HepG2 (cell line): Measurements from ENCODE around the gene SCYGR6. TPM values are rescaled to one million over a fixed set of nuclear protein-coding genes. Genes with fewer than 3 reads are reported as not detected.

Experiments
- AKAP8 ChIP-seq: sonication (generic); formaldehyde crosslinking; IDR thresholded peaks from 2 replicates; pipeline ENCODE4 v1.5.1; 2020; ENCODE audit warnings: mild to moderate bottlenecking, missing genetic modification reagents
- ARID4A ChIP-seq: sonication (generic); formaldehyde crosslinking; IDR thresholded peaks from 2 replicates; pipeline ENCODE4 v1.5.0; 2020; ENCODE audit warnings: mild to moderate bottlenecking, missing genetic modification reagents, borderline replicate concordance
- ARNT ChIP-seq: fragments of 450-650 bp; IDR thresholded peaks from 2 replicates; pipeline ENCODE4 v1.6.1; 2017
- DZIP1 ChIP-seq: sonication (generic); formaldehyde crosslinking; IDR thresholded peaks from 2 replicates; pipeline ENCODE4 v1.5.0; 2020; ENCODE audit warnings: mild to moderate bottlenecking, missing genetic modification reagents
- FOXC1 ChIP-seq: sonication (generic); formaldehyde crosslinking; IDR thresholded peaks from 2 replicates; pipeline ENCODE4 v1.8.0; 2022; ENCODE audit warnings: mild to moderate bottlenecking, missing genetic modification reagents, borderline replicate concordance
- FOXO1 ChIP-seq: sonication (generic); formaldehyde crosslinking; IDR thresholded peaks from 2 replicates; pipeline ENCODE4 v1.4.0; 2020; ENCODE audit warnings: missing genetic modification reagents
- KAT8 ChIP-seq: IDR thresholded peaks from 2 replicates; pipeline ENCODE4 v1.6.1; 2016; ENCODE audit warnings: missing genetic modification reagents, missing compliant biosample characterization
- MTA1 ChIP-seq: sonication (generic); formaldehyde crosslinking; IDR thresholded peaks from 2 replicates; pipeline ENCODE4 v1.4.0; 2020; ENCODE audit warnings: missing genetic modification reagents, mild to moderate bottlenecking, borderline replicate concordance
- NR1H2 ChIP-seq: sonication (generic); formaldehyde crosslinking; IDR thresholded peaks from 2 replicates; pipeline ENCODE4 v1.8.1; 2022; ENCODE audit warnings: low read depth, missing genetic modification reagents, borderline replicate concordance
- RAD51 ChIP-seq: fragments of 450-650 bp; IDR thresholded peaks from 2 replicates; pipeline ENCODE4 v1.6.1; 2016; ENCODE audit warnings: borderline replicate concordance
- RELA ChIP-seq: sonication (generic); formaldehyde crosslinking; IDR thresholded peaks from 2 replicates; pipeline ENCODE4 v1.4.0; 2020; ENCODE audit warnings: missing genetic modification reagents
- ZBTB14 ChIP-seq: sonication (generic); formaldehyde crosslinking; IDR thresholded peaks from 2 replicates; pipeline ENCODE4 v1.4.0; 2020; ENCODE audit warnings: missing genetic modification reagents
- ZFP91 ChIP-seq: sonication (generic); formaldehyde crosslinking; IDR thresholded peaks from 2 replicates; pipeline ENCODE4 v1.9.0; 2022; ENCODE audit warnings: missing genetic modification reagents, mild to moderate bottlenecking, borderline replicate concordance
- ZNF3 ChIP-seq: IDR thresholded peaks from 2 replicates; pipeline ENCODE4 v1.7.0; 2017; ENCODE audit warnings: inconsistent platforms
- ZNF30 ChIP-seq: sonication (generic); formaldehyde crosslinking; IDR thresholded peaks from 2 replicates; pipeline ENCODE4 v1.5.0; 2020; ENCODE audit warnings: mild to moderate bottlenecking, missing genetic modification reagents
- ZNF335 ChIP-seq: sonication (generic); formaldehyde crosslinking; IDR thresholded peaks from 2 replicates; pipeline ENCODE4 v1.4.0; 2020; ENCODE audit warnings: missing genetic modification reagents
- ZNF564 ChIP-seq: sonication (generic); formaldehyde crosslinking; IDR thresholded peaks from 2 replicates; pipeline ENCODE4 v1.8.1; 2023; ENCODE audit warnings: mild to moderate bottlenecking, missing genetic modification reagents
- ZNF816 ChIP-seq: sonication (generic); formaldehyde crosslinking; IDR thresholded peaks from 2 replicates; pipeline ENCODE4 v1.8.0; 2022; ENCODE audit warnings: missing genetic modification reagents, mild to moderate bottlenecking, borderline replicate concordance
- polyA plus RNA-seq, 8 experiments: library from polyadenylated mRNA; depleted of rRNA in 3 of 8; stranded (reverse) in 7 of 8; unstranded in 1 of 8; fragments of >200 nt; fragmentation: Illumina TruSeq in 4 of 8; extraction: Trizol in 4 of 8; gene quantifications; 2 replicates each; pipeline versions ENCODE4 v1.2.1 to v1.2.3, GENCODE V29; 2011 to 2016; ENCODE audit warnings: low read depth in 4 of 8, missing spikeins in 1 of 8, mixed read lengths in 1 of 8; ENCODE audit not compliant: insufficient read depth in 1 of 8
- total RNA-seq, 5 experiments: library from RNA; depleted of rRNA; stranded (reverse); fragments of >200 nt; fragmentation: Illumina TruSeq; extraction: Trizol; gene quantifications; 2 replicates each; pipeline ENCODE4 v1.2.3, GENCODE V29; 2016; ENCODE audit warnings: low read depth in 1 of 5
- TF ChIP-seq, protein P1 (sequence below): IDR thresholded peaks from 2 replicates; pipeline ENCODE4 v1.6.1; 2016; ENCODE audit warnings: low read depth

SCYGR6 gene
- total and polyA plus RNA-seq, 2 of the 13 experiments (the other 11 are each of a cell fraction or from before 2014, with no cell fraction given) = not detected

- no peak for TF ChIP-seq DZIP1 (CRISPR knock-in tag)
- TF ChIP-seq ARID4A = no peak; the same call in 1 of the 2 replicates
- TF ChIP-seq MTA1 (CRISPR knock-in tag) = no peak
- TF ChIP-seq ZNF816 (CRISPR knock-in tag) = 0 out of 2 replicates have a peak, but pooled peaks have one; percentile 38
- peak; percentile 60 for TF ChIP-seq FOXO1 (CRISPR knock-in tag)
- TF ChIP-seq RAD51 = no peak
- TF ChIP-seq ZNF335 = 0 out of 2 replicates have a peak, but pooled peaks have one; percentile 55
- peak; percentile 78; the same call in 1 of the 2 replicates for TF ChIP-seq FOXC1 (CRISPR knock-in tag)
- TF ChIP-seq ZNF564 = no peak
- TF ChIP-seq, protein P1, sequence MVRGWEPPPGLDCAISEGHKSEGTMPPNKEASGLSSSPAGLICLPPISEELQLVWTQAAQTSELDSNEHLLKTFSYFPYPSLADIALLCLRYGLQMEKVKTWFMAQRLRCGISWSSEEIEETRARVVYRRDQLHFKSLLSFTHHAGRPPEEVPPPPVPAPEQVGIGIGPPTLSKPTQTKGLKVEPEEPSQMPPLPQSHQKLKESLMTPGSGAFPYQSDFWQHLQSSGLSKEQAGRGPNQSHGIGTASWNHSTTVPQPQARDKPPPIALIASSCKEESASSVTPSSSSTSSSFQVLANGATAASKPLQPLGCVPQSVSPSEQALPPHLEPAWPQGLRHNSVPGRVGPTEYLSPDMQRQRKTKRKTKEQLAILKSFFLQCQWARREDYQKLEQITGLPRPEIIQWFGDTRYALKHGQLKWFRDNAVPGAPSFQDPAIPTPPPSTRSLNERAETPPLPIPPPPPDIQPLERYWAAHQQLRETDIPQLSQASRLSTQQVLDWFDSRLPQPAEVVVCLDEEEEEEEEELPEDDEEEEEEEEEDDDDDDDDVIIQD (CRISPR knock-in tag) = peak; percentile 70
- TF ChIP-seq ARNT = no peak
- no peak for TF ChIP-seq RELA
- TF ChIP-seq NR1H2 = no peak
- peak; percentile 46; the same call in 1 of the 2 replicates for TF ChIP-seq KAT8
- no peak for TF ChIP-seq ZNF3
- TF ChIP-seq ZFP91 = peak; percentile 62; the same call in 1 of the 2 replicates
- TF ChIP-seq ZNF30 = no peak
- no peak for TF ChIP-seq ZBTB14 (CRISPR knock-in tag)
- no peak for TF ChIP-seq AKAP8 (CRISPR knock-in tag)
Measured at GRCh38 chr2:227766373-227766883, 41.9 kb upstream of the SCYGR6 start (continued).
